NCI-H1436 (cell line): ENCODE results near the gene SLC66A1.

Source experiments
- DNase-seq: peaks from one replicate; lab custom pipeline; 2025; lab: John Stamatoyannopoulos, UW

Gene SLC66A1

GRCh38 chr1:19325958-19326747 is 14.0 kb downstream of the SLC66A1 start:
- DNase-seq: no peak

DNA sequence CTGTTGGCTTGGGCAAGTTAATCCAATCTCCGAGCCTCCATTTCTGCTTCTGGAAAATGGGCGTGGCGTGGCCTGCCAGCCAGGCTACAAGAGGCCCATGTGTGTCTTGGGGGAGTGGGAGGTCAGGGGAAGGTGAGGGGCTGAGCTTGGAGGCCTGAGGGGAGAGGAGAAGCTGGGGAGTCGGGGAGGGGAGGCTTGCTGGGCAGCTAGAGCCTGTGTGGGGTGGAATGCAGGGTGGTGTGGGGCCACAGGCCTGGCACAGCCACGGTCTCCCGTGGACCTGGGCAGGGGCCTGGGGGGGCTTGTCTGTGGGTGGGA is 14.6 kb downstream of the SLC66A1 start:
- no peak for DNase-seq

DNA sequence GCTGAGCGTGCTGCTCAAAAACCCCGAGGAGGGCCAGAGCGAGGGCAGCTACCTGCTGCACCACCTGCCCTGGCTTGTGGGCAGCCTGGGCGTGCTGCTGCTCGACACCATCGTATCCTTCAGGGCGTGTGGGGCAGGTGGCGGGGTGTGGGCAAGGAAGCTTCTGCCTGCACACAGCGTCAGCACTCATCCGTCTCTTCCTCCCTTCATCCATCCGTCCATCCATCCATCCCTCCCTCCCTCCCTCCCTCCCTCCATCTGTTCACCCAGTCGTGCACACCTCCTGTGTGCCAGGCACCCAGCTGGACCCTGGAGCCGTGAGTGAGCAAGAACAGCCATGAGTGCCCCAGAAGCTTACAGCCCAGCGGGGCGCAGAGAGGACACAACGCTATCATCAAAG is 15.2 kb downstream of the SLC66A1 start:
- DNase-seq: no peak

GRCh38 chr1:19327736-19328135 is 15.6 kb downstream of the SLC66A1 start:
- no peak for DNase-seq

DNA sequence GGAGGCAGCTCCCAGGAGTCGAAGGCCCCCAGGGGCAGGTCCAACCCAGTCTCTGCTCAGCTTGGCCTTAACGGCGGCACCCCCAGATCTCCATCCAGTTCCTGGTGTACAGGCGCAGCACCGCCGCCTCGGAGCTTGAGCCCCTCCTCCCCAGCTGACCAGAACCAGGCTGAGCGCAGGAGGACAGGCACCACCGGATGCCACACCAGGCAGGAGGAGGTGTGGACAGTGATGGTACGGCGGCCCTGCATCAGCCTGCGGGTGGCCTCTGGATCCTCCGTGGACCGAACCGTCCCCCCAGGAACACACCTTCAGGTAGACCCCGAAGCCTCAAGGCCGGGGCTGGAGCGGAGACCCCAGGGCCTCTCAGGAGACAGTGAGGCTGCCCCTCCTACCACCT is 16.4 kb downstream of the SLC66A1 start:
- DNase-seq: no peak

DNA sequence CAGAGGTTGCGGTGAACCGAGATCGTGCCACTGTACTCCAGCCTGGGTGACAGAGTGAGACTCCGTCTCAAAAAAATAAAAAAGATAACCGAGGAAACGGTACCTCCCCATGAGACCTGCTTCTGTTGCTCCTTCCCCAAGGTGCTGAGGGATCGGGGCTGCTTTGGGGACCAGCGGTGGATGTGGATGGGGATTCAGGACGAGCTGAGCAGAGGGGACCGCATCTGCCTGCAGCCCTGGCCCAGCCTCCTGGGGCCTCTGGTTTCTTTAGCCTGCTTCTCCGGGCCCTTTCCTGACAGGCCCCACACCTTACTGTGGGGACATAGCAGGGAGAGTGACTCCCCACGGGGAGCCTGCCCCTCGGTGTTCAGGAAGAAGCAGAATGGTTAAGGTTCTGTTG is 17.1 kb downstream of the SLC66A1 start:
- DNase-seq: no peak

DNA sequence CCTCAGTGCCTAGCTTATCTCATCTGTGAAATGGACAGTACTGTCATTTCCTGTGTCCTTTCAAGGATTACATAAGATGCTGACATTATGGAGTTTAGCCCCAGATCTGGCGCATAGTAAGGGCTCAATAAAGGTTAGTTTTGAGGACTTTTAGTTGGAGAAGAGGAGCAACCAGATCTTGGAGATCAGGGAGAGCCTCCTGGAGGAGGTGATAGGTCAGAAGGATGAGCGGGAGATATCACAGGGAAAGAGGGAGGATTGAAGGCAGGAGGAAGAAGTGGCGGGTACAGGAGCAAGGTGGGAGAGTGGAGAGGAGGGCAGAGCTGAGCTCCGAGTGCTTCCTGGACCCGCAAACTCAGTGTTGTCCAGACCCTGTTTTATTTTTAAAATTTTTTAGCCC is 17.5 kb downstream of the SLC66A1 start:
- DNase-seq: no peak

GRCh38 chr1:19330449-19331135 is 18.5 kb downstream of the SLC66A1 start:
- no peak for DNase-seq

- DNase-seq: no peak
Observed at GRCh38 chr1:19331262-19331878, 19.2 kb downstream of the SLC66A1 start.

DNA sequence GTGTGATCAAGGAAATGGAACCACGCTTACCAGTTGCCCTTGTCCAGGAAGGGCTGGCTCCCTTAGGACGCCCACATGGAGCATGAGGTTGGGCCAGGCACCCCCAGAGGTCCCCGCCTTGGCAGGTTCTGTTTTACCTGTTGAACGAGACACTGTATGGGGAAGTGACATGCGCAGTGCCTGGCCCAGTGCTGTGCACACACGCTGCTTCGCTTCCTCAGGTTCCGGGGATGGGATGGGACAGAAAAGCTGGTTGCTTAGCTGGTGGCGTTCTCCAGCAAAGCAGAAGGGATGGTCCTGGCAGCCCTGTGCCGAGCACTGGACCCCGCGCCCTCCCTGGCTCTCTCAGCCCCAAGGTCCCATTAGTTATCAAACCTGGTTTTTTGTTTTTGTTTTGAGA is 20.7 kb downstream of the SLC66A1 start:
- no peak for DNase-seq

DNA sequence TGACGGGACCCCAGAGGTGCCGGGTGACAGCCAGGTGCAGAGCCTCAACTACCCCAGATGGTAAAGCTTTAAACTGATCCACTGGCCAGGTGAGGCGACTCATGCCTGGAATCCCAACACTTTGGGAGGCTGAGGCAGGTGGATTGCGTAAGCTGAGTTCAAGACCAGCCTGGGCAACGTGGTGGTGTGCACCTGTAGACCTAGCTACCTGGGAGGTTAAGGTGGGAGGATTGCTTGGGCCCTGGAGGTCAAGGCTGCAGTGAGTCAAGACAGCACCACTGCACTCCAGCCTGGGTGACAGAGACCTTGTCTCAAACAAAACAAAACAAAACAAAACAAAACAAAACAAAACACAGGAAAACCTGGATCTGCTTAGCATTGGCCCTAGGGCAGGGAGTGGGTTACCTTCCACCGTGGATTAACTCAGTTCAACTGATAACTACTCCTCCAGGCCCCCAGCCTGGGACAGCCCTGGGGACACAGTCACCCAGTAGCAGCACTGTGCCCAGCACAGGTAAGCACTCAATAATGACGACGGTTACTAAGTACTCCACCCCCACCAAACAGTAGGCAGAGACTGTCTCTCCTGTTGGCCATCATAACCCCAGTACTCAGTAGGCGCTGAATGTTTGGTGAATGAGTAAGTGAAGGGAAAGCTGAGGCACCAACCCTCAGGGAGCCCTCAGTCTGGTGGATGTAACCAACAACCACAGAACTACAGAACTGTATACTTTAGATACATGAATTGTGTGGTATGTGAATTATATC is 21.6 kb downstream of the SLC66A1 start:
- no peak for DNase-seq

DNA sequence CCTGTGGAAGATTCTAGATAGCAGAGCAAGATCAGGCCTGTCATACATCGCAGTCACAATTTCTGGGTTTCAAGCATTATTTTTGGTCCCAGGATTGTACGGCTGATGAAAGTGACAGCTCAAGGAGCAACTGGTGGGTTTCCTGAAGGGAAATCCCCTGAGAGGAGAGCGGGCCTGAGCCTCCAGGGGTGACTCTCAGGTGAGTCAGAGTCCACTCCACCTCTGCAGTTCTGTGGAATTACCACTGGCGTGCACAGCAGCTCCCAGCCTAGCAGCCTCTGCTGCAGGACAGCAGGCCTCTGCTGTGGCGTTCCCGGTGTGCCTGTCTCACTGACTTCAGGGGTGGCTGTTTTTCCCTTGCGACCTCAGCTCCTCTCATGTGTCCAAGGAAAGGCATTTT is 24.4 kb downstream of the SLC66A1 start:
- no peak for DNase-seq

- no peak for DNase-seq
Observed at GRCh38 chr1:19337289-19337688, 25.2 kb downstream of the SLC66A1 start.

GRCh38 chr1:19338323-19338762 is 26.2 kb downstream of the SLC66A1 start:
- DNase-seq: no peak

DNA sequence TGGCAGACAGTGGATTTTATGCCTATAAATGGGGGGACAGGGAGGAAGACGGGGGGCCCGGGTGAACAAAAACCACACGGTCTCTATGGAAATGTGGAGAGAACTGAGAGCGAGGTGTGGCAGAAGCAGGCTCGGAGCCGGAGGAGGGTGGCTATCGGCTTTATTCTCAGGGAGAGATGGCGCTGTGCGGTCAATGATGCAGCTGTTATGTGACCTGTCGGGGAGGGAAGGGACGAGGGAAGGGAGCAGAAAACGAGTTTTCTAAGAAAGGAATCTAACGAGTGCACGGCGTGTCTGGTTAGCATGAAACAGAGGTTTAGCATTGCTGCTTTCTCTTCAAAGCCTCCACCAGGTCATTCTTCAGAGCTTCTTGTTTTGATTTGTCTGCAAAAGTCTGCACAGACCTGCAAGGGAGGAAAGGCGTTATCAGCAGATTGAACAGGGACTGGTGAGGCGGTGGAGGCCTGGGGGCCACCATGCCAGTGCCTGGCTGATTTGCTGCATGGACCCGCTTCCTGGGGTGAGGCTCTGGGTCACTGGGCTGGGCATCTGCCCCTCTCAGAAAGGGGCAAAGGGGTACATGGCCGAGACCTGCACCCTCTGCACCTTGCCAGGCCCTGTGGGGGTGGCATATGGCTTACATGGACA is 27.2 kb downstream of the SLC66A1 start:
- DNase-seq: no peak

DNA sequence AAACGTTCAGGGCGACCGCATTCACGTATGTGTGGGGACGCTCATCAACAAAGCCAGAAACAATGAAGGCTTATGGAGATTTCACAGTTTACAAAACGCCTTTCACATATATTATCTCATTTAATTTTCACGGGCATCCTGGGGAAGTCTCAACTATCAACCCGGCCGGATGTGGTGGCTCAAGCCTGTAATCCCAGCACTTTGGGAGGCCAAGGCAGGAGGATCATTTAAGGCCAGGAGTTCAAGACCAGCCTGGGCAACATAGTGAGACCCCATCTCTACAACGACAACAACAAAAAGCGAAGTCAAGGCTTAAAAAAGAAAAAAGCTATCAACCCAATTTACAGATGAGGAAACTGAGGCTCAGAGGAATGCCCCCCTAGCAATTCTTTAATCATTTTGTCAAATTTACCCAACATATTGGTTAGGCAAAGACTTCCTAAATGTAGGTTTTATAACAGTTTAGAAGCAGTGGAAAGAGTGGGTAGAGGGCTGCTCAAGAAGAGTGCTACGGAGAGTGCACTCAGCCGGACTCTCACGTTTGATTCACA is 28.3 kb downstream of the SLC66A1 start:
- no peak for DNase-seq

DNA sequence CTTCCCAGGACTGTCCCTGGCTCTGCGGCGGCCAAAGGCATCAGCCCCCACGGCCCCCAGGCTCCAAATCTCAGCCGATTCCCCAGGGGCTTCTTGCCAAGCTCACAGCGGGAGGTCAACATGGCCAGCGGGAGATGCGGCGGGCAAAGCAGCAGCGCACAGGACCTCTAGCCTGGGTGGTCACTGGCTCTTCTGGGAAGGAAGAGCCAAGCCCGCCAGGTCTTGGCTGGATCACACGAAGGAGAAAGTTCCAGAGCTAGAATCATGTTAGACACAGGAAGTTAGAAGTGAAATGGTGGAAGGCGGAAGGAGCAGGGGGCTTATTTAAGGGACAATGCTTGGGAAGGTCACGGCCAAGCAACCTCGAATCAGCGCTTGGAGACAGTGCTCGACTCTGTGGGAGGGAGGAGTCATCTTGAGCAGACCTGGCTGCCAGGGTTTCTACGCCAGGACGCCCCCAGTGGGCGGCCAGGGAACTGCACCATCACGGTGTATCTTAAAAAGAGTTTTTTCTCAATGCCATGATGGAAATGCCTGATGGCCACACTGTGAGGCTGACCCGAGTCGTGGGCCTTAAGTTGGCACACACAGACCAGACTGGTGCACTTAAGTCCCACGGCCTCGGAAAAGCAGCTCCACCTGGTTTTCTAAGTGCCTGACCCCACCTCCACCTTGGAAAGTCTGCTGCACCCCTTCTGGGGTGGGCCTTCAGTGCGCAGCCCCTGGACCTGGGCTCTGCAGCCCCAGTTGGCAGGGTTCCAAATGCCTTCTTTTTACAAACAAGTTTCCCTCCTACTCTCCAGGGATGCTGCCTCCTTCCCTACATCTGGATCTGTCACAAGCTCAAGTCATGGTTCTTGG is 29.3 kb downstream of the SLC66A1 start:
- peak; percentile 25 for DNase-seq

- no peak for DNase-seq
Observed at GRCh38 chr1:19342062-19342750, 30.1 kb downstream of the SLC66A1 start.

DNA sequence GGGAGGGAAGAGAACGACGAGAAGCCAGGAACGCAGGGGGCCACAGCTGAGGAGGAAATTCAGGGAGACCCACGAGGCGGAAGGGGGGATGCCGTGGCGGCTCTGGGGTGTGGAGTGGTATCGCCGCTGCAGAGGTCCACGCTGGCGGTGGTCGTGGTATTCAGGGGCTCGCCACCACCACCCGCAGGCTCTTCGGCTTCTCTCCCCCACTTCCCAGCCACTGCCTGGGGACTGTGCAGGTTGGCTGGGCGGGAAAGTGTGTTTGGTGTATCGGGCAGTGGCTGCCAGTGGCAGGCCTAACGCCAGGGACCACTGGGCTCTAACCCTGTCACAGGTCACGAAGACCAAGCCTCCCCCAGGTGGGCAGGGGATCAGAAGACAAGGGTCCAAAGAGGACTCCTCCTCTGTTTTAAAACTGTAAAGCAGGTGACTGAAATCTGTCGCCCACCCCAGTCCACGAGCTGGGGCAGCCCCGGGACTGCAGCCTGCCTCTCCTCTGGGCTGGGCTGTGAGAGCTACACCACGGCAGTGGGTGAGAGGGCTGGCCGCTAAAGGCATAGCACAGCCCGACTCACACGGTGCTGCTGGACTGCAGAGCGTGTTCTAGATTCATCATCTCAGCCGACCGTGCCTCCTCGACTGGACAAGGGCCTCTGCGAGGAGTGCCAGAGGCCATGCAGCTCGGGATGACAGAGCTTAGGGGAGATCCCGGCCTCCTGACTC is 30.9 kb downstream of the SLC66A1 start:
- no peak for DNase-seq
